ENCODE data around the gene CD1C.

DNA sequence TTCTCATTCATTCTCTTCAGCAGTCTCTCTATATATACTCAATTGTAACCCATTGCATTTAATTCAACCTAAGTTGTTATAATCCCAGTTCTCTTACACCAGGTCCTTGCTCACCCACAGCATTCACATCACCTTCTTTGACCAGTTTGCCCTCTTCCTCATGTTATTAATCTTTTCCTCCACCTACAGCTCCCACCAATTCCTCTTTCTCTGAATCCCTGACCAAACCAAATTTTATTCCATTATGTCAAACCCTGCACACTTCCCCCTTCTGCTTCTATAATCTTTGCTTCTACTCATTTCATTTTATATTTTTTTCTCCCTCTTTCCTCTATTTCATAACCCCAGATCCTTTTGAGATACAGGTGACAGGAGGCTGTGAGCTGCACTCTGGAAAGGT lies 34.1 kb upstream of the CD1C start:
- TF ChIP-seq, protein P1, sequence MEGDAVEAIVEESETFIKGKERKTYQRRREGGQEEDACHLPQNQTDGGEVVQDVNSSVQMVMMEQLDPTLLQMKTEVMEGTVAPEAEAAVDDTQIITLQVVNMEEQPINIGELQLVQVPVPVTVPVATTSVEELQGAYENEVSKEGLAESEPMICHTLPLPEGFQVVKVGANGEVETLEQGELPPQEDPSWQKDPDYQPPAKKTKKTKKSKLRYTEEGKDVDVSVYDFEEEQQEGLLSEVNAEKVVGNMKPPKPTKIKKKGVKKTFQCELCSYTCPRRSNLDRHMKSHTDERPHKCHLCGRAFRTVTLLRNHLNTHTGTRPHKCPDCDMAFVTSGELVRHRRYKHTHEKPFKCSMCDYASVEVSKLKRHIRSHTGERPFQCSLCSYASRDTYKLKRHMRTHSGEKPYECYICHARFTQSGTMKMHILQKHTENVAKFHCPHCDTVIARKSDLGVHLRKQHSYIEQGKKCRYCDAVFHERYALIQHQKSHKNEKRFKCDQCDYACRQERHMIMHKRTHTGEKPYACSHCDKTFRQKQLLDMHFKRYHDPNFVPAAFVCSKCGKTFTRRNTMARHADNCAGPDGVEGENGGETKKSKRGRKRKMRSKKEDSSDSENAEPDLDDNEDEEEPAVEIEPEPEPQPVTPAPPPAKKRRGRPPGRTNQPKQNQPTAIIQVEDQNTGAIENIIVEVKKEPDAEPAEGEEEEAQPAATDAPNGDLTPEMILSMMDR (conservative IDR thresholded peaks at IDR 0.05; ENCODE audit: low read length): no peak
- no peak for TF ChIP-seq EZH2phosphoT487 (IDR thresholded peaks at IDR 0.05; ENCODE audit: borderline replicate concordance, low read depth, low read length)
